Hypothalamus (tissue), 51 donors: ENCODE results near the gene PGA4.

Experiments
- DNase-seq, 51 donors: peaks; one replicate each; lab custom pipeline; 2025; lab: John Stamatoyannopoulos, UW

The PGA4 gene

GRCh38 chr11:61277186-61278000 lies 55.2 kb downstream of the PGA4 start:
- peak in 10 of 51 donors; percentile 6 to 39 (median 16) for DNase-seq

DNA sequence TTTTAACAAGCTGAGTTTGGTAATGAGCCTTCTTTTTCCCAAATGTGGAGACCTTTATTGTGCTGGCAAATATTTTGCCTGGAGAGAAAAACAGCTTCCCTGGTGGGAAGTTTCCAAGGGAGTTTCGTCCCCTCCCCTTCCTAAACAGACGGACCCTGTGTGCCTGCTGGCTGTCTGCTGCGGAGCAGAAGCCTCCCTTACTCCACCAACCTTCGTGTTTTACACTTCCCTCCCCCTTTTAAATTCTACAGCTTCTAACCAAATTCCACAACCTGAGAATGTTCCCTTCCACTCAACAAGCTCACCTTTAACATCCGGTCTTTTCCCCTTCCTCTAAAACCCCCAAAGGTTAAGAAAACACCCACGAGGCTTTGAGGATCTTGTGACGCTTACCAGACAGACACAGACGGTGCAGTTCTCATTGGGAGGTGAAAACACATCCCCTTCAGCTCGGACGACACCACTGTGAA lies 55.9 kb downstream of the PGA4 start:
- DNase-seq, result no peak

DNA sequence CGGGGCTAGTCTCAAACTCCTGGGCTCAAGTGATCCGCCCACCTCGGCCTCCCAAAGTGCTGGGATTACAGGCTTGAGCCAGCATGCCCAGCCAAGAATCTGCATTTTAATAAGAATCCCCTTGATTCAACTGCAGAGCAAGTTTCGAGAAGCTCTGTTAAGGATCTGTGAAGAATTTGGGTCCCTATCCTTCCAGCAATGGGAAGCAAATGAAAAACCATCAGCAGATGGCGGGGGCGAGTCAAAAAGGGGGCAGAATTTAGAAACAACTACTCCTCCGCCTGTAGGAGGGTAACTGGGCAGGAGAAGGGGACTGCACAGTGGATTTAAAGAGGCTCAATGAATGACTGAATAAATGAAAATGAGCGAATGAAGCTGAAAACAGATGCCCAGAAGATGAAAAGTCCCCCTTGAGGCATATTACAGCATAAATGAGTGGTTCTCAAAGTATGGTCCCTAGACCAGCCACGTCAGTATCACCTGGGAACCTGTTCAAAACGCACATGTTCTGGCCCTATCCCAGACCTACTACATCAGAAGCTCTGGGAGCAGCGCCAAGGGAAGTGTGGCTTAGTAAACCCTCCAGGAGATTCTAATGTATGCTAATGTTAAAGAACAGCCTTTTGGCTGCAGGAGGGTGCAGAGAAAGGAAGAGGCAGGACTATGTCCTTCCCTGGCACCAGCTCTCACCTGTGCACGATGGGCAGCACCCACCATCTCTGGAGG lies 58.0 kb downstream of the PGA4 start:
- no peak for DNase-seq

DNA sequence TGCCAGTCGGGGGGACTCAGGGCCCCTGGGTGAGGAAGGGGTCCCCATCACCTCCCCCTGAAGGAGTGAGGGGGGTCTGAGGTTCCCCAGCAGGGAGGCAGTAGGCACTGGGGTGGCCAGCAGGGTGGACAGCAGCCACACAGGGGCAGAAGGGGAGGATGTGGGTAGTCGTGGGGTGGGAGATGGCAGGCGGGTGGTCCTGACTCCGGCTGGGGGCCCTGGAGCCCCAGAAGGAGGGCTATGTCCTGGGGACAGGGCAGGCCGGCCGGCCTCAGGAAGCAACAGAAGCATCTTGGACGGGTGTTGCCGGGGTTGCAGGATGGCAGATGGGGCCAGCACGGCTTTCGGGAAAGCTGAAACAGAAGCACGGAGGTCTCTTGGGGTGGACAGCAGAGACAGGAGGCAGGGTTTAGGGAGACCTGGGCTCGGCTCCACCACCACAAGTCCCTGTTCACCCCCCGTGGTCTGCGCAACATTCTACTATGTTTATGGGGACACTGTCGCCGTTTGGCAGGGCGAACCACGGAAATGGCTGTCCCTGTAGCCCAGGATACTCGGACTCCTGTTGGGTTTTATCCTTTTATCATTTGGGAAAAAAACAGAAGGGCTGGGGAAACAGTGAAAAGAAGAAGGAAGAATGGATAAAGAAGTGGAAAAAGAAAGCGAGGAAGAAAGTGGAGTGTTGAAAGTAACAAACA lies 58.9 kb downstream of the PGA4 start:
- no peak for DNase-seq
